ENCODE results near the gene HOXA4. TPM values are rescaled to one million over a fixed set of nuclear protein-coding genes. Genes with fewer than 3 reads are reported as not detected.

HOXA4 gene
- total RNA-seq, 1 experiment from 2014 or later: 1.0 TPM

GRCh38 chr7:27125986-27126394 lies 4.6 kb downstream of the HOXA4 start:
- BruUV-seq (replicated peaks): no TSS peak

GRCh38 chr7:27124902-27125689 lies 5.5 kb downstream of the HOXA4 start:
- no peak for DNase-seq
- Mint-ChIP-seq H3K27ac (ENCODE audit: unreplicated experiment) (no peak overlapping the region), H3K27me3 (ENCODE audit: unreplicated experiment) (no peaks in the 10 kb centered on the region), H3K4me1 (ENCODE audit: low read depth, unreplicated experiment) (peaks cover 55% of the 10 kb centered on the region), H3K9me3 (ENCODE audit: low read depth, unreplicated experiment) (no peaks in the 10 kb centered on the region), H3K36me3 (ENCODE audit: insufficient read depth, unreplicated experiment) (peaks cover 28% of the 10 kb centered on the region), H3K4me3 (ENCODE audit: low read depth, unreplicated experiment) (no peak overlapping the region)
- intact Hi-C loops (cut with micrococcal nuclease; ENCODE audit: unreplicated experiment): loop anchor here (5.0 kb wide), 1 partner anchor 78 kb away; no protein-coding TSS in a partner anchor
- CTCF ChIA-PET: interaction anchor here (1.0 kb wide), 1 partner anchor 748 kb away, joined by 4 read pairs; no protein-coding TSS in a partner anchor
- BruUV-seq (replicated peaks): no TSS peak
- no peak for TF ChIP-seq CTCF (IDR thresholded peaks at IDR 0.05; ENCODE audit: unreplicated experiment)

More at GRCh38 chr7:27125986-27126394, 4.6 kb downstream of the HOXA4 start:
- Mint-ChIP-seq H3K4me3 (ENCODE audit: low read depth, unreplicated experiment) (no peak overlapping the region), H3K9me3 (ENCODE audit: low read depth, unreplicated experiment) (no peaks in the 10 kb centered on the region), H3K4me1 (ENCODE audit: low read depth, unreplicated experiment) (peaks cover 47% of the 10 kb centered on the region), H3K27me3 (ENCODE audit: unreplicated experiment) (no peaks in the 10 kb centered on the region), H3K27ac (ENCODE audit: unreplicated experiment) (no peak overlapping the region), H3K36me3 (ENCODE audit: insufficient read depth, unreplicated experiment) (peaks cover 26% of the 10 kb centered on the region)
- no peak for DNase-seq
- TF ChIP-seq CTCF (IDR thresholded peaks at IDR 0.05; ENCODE audit: unreplicated experiment): no peak
- CTCF ChIA-PET: interaction anchor here (0.6 kb wide), 1 partner anchor 1339 kb away, joined by 3 read pairs; no protein-coding TSS in a partner anchor
- intact Hi-C loops (cut with micrococcal nuclease; ENCODE audit: unreplicated experiment): no loop called here

- no peaks in the 10 kb centered on the region for H3K27me3 Mint-ChIP-seq (ENCODE audit: unreplicated experiment)
- TF ChIP-seq CTCF (IDR thresholded peaks at IDR 0.05; ENCODE audit: unreplicated experiment): no peak
- H3K36me3 Mint-ChIP-seq (ENCODE audit: insufficient read depth, unreplicated experiment): peaks cover 32% of the 10 kb centered on the region
- CTCF ChIA-PET: interaction anchor here (1.0 kb wide), 1 partner anchor 747 kb away, joined by 4 read pairs; no protein-coding TSS in a partner anchor
- no peak overlapping the region for H3K27ac Mint-ChIP-seq (ENCODE audit: unreplicated experiment)
- intact Hi-C loops (cut with micrococcal nuclease; ENCODE audit: unreplicated experiment): loop anchor here (5.0 kb wide), 1 partner anchor 77 kb away; no protein-coding TSS in a partner anchor
- H3K4me3 Mint-ChIP-seq (ENCODE audit: low read depth, unreplicated experiment): peak overlapping the region; percentile 83
- H3K4me1 Mint-ChIP-seq (ENCODE audit: low read depth, unreplicated experiment): peaks cover 63% of the 10 kb centered on the region
- no peaks in the 10 kb centered on the region for H3K9me3 Mint-ChIP-seq (ENCODE audit: low read depth, unreplicated experiment)
- BruUV-seq (replicated peaks): no TSS peak
- DNase-seq: no peak
Measured at GRCh38 chr7:27124096-27124901, 6.3 kb downstream of the HOXA4 start.

- TF ChIP-seq CTCF (IDR thresholded peaks at IDR 0.05; ENCODE audit: unreplicated experiment): no peak
- peak overlapping the region; percentile 83 for H3K4me3 Mint-ChIP-seq (ENCODE audit: low read depth, unreplicated experiment)
- no peaks in the 10 kb centered on the region for H3K27me3 Mint-ChIP-seq (ENCODE audit: unreplicated experiment)
- H3K4me1 Mint-ChIP-seq (ENCODE audit: low read depth, unreplicated experiment): peaks cover 68% of the 10 kb centered on the region
- H3K27ac Mint-ChIP-seq (ENCODE audit: unreplicated experiment): peak overlapping the region; percentile 67
- intact Hi-C loops (cut with micrococcal nuclease; ENCODE audit: unreplicated experiment): loop anchor here (5.0 kb wide), 1 partner anchor 76 kb away; no protein-coding TSS in a partner anchor
- H3K36me3 Mint-ChIP-seq (ENCODE audit: insufficient read depth, unreplicated experiment): peaks cover 32% of the 10 kb centered on the region
- DNase-seq: no peak
- H3K9me3 Mint-ChIP-seq (ENCODE audit: low read depth, unreplicated experiment): no peaks in the 10 kb centered on the region
- CTCF ChIA-PET: interaction anchor here (0.8 kb wide), 1 partner anchor 881 kb away, joined by 3 read pairs; no protein-coding TSS in a partner anchor
- BruUV-seq (replicated peaks): no TSS peak
Measured at GRCh38 chr7:27123477-27124053, 7.0 kb downstream of the HOXA4 start.
